ENCODE results near the gene CNNM4.

Gene CNNM4

DNA sequence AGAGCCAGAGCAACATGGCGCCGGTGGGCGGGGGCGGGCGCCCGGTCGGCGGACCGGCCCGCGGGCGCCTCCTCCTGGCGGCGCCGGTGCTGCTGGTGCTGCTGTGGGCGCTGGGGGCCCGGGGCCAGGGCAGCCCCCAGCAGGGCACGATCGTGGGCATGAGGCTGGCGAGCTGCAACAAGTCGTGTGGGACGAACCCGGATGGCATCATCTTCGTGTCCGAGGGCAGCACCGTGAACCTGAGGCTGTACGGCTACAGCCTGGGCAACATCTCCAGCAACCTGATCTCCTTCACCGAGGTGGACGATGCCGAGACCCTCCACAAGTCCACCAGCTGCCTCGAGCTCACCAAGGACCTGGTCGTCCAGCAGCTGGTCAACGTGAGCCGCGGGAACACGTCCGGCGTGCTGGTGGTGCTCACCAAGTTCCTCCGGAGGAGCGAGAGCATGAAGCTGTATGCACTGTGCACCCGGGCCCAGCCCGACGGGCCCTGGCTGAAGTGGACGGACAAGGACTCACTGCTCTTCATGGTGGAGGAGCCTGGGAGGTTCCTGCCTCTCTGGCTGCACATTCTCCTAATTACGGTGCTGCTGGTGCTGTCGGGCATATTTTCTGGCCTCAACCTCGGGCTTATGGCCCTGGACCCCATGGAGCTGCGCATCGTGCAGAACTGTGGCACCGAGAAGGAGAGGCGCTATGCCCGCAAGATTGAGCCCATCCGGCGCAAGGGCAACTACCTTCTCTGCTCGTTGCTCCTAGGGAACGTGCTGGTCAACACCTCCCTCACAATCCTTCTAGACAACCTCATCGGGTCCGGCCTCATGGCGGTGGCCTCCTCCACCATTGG is 507 bp downstream of the CNNM4 start:
- DNase-seq, result peak; percentile 65 to 79 (median 72)

DNA sequence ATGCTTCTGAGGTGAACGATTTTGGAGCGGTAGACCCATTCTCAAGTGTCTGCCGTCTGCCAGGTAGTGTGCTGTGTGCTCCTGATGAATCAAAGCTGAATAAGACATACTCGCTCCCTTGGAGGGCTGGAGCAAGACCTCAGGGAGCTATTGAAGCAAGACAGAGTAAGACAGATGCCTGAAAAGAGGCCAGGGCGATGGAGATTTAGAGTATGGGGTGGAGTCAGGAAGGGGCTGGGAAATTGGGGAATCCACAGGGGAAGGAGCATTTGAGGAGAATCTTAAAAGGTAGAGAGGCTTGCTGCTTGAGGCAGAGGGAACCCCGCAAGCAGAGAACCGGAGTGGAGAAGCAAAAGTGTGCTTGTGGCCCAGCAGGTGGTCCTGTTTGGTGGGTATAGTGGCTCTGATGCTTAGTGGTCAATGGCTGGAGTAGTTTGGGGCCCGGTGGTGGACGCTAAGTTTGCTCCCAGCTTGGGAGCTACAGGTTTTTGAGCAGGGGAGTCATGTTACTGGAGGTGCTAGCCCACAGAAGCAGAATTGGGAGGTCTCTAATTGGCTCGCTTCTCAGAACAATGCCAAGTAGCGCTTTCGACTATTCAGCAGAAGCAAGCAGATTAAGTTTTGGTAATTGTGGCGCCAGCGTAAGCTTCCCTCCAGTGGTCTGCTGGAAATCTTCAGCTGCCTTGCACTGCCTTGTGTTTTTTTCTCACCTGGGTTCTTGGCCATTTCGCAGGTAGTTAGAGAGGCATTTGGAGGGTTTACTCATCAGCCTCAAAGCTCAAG is 2.0 kb downstream of the CNNM4 start:
- no peak for DNase-seq

DNA sequence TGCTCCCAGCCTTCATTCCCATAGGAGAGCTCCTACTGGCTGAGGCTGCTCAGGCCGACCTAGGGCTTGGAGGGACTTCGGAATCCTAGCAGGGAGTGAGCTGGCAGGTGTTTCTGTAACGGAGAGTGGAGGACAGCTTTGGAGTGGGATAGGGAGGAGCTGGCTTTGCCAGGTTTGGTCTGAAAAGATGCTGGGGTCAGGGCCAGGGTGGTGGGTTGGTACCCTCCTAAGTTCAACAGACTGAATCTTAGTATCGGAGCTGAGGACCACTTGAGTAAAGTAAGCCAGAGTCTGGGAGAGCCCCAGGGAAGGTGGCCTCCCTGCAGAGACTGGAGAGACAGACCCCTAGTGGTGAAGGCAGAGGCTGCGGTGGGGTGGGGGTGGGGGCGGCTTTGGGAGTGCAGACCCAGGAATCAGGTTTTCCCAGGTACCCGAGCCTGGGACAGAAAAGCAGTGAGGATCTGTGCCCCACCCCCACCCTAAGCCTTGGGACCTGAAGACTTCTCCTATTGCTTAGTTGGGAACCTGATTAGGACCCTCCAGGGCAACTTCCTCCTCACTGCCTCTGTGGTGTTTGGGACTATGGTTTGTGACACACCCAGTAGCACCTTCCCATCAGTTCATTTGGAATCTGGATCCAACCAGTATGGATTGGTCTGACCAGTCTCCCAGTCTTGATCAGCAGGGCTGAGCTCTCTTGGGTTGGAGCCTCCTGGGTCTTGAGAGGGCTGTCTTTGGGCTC is 3.0 kb downstream of the CNNM4 start:
- peak in 1 of 4 experiments; percentile 15 for DNase-seq

DNA sequence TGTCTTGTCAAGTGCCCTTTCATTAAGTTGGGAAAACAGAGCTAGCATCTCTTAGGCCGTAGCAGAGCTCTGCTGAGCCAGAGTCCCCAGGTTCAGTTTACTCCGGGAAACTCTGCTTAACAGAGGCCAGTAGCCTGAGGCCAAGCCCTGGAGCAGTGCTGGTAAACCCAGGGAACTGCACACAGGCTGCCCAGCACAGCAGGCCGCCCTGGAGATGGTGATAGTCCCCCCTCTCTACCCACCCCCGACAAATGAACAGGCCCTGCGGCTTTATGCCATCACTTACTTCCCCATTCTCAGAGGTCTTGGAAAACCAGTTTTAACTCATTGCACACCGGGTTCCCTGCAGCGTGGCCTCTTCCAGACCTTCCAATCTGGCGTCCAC is 3.5 kb downstream of the CNNM4 start:
- DNase-seq, result no peak

DNA sequence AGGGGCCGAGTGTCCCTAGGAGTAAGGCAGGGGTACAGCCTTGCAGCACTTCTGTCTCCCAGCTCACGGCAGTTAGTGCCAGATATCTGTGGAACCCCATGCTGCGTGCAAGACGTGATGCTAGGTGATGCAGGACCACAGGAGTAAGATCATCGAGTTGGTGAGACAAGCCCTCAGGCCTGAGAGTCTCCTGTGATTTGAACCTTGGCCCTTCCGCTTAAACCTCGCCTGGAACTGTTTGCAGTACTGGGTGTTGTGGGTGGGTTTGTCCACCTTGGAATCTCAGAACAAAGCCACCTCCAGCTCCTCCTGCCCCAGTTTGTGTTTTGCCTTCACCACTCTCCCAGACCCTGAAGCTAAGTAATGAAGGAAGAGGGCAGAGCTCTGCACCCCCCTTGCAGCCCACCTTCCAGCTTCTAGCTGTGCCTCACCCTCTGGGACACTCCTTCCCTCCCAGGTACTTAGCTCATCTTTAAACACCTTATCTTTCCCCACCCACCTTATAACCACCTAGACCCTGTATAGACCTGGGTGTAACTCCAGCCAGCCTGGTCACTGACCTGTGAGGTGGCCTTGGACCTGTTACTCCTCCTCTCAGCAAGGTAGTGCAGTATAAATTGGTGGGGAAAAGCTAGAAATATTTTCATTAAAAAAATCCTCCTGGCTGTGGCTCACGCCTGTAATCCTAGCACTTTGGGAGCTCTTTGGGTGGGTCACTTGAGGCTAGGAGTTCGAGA is 6.6 kb downstream of the CNNM4 start:
- no peak for DNase-seq

DNA sequence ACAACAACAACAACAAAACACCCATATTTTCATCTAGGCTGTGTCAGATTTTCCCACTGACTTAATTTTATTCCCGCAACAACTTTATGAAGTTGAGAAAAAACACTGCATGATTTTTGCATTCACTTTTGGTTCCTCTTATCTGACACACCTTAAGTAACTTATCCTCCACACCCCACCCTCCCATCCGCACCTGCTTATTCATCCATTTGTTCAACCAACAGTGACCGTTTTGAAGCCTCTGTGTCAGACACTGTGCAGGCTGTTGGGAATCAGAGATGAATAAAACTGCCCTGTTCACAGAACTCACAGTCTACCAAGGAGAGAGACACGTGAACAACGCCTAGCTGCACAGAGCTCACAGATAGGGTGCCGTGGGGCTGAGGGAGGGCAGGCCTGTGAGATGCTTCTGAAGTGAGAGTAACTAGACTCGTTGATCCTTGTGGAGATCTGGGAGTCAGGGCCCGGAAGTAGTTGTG is 7.4 kb downstream of the CNNM4 start:
- DNase-seq, result no peak

DNA sequence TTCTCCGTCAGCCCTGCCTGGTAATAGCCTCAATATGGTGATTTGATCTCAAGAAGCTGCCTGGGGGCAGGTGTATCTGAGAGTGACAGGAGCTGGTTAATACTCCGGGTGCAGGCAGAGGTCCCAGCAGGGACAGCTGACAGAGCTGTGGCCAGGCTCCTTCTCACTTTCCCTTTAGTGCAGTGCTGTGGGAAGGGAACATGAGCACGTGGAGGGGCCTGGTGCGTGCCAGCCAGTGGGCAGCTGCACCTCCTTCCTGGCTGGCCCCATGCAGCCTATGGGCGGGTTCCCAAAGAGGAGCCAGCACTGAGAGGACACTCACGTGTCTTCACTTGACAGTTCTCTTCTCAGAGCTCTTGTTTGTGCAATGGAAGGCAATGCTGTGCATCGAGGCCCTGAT is 9.1 kb downstream of the CNNM4 start:
- no peak for DNase-seq

DNA sequence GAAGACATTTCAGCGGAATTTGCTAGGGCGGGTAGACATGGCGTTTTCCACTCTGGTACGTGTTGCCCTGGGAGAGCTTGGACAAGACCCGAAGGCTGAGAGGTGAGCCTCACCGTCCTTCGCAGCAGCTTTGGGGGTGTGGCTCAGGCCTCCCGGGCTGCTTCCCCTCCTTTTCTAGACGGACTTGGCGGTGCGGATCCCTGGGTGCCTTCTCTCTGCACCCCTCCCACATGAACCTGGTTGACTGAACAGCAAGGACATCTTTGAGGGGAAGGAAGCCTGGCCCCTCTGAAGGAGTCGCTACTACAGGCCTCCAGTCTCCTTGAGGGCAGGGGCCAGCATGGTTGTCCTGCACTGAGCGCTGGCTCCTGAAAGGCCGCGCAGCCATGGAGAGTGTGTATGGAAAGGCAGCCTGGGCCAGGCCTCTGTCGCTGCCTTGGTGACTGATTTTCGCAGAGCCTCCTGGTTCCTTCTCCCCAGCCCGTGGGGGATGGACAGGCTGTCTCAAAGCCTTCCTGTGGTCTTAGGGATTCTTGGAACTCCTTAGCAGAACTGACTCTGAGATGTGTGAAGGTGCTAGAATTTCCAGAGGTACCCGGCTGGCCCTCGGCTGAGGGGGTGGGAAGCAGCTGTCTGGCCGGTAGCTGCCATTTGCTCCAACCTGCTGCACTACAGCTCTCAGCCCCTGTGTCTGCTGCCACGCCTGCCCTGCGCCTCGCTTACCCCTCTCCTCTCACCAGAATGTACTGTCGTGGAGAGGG is 9.9 kb downstream of the CNNM4 start:
- no peak for DNase-seq

DNA sequence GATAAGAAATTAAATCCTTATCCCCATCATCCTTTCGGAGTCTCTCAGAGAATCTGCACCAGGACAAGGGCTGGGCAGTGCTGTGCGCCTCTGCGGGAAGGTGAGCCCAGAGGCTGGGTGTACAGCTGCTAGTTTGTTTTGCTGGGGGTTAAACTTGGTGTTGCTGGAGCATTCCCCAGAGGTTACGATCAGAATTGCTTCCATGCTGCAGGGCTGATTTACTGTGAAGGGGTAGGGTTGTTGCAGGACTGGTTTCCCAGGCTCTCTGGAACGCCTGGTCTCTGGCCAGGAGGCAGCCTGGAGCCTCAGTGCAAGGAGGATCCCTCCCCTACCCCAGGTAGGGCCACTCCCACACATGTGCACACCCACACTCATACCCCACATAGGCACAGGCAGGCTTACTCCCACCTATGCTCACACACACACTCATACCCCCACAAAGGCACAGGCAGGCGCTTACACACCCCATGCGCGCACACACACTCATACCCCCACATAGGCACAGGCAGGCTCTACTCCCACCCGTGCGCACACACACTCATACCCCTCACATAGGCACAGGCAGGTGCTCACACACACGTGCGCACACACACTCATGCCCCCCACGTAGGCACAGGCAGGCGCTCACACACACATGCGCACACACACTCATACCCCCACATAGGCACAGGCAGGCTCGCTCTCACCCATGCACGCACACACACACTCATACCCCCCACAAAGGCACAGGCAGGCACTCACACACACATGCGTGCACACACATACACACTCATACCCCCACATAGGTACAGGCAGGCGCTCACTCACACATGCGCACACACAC is 11.3 kb downstream of the CNNM4 start:
- no peak for DNase-seq

DNA sequence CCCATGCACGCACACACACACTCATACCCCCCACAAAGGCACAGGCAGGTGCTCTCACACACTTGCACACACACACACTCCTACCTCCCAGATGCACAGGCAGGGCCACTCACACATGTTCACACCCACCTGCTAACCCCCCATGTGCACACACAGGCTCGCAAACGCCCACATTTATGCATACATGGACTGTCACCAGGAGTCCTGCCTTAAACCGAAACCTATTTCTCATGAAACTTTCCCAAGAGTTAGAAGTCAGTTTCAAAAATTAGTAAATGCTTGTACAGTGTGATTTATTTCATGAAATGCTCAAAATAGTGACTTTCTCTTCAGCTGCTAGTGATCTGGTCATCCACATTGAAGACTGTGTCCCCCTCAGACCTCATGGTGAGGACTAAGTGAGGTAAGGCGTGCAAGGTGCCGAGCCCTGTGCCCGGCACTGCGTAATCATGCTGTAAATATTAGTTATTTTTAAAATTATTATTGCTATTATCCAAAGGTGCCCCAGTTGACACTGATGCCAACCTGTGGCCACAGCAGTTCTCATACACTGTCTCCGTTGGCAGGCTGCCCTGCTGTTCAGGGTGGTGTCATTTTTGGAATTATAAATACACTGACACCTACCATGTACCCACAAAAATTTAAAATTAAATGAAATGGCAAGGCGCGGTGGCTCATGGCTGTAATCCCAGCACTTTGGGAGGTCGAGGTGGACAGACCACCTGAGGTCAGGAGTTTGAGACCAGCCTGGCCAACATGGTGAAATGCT is 12.4 kb downstream of the CNNM4 start:
- no peak for DNase-seq

DNA sequence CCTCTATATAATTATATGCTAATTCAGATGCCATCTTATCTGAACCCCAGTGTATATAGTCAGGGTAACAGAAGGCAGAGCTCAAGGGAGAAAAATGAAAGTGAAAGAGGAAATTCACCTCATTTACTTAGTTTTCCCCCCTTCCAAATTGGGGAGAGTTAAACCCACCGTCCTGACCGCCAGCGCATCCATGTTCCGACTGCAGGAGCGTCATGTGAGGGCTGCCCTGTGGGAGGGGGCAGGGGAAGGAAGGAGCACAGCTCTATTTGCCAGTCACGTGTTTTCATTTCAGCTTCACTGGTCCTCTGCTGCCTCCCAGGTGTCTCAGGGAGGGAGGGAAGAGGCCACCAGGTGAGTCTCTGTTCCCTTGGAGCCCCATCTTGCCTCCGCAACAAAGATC is 13.2 kb downstream of the CNNM4 start:
- DNase-seq, result no peak

DNA sequence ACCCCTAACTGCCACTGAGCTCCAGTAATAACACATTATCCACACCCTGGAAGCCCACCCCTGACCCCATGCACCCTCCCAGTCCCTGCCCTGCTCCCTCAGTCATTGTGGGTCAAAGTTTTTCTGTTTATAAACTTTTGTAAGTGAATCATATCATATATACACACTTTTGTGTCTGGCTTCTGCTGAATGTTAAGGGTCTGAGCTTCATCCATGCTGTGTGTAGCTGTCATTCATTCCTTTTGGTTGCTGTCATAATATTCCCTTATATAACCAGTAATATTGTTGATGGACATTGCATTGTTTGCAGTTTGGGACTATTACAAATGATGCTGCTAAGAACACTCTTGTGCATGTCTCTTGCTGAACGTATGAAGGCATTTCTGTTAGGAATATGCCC is 14.5 kb downstream of the CNNM4 start:
- DNase-seq, result no peak

DNA sequence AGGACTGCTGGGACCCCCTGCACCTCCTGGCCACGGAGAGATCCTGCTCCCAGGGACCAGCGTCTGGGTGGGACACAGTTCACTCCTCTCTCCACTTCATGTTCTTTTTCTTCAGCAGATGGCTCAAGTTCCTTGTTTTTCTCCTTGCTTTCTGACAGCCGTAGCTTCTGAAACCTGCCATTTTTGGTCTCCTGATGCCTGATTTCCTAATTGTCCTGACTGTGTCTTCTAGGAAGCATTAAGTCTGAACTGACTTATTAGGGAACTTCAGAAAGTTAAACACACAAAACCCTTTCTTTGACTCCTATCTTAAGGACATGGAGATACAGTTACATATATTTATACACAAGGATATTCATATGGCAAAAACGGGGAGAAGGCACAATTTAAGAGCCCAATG is 22.7 kb downstream of the CNNM4 start:
- no peak for DNase-seq

DNA sequence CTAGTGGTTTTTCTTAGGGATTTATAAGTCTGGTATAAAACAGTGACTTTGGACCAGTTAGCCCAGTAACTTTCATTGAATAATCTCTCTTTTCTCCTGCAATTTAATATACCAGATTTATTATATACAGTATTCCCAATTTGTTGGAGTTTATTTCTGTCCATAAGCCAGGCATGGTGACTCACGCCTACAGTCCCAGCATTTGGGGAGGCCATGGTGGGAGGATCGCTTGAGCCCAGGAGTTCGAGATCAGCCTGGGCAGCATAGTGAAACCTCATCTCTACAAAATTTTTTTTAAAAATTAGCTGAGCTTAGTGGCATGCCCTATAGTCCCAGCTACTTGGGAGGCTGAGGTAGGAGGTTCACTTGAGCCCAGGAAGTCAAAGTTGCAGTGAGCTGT is 26.7 kb downstream of the CNNM4 start:
- no peak for DNase-seq

DNA sequence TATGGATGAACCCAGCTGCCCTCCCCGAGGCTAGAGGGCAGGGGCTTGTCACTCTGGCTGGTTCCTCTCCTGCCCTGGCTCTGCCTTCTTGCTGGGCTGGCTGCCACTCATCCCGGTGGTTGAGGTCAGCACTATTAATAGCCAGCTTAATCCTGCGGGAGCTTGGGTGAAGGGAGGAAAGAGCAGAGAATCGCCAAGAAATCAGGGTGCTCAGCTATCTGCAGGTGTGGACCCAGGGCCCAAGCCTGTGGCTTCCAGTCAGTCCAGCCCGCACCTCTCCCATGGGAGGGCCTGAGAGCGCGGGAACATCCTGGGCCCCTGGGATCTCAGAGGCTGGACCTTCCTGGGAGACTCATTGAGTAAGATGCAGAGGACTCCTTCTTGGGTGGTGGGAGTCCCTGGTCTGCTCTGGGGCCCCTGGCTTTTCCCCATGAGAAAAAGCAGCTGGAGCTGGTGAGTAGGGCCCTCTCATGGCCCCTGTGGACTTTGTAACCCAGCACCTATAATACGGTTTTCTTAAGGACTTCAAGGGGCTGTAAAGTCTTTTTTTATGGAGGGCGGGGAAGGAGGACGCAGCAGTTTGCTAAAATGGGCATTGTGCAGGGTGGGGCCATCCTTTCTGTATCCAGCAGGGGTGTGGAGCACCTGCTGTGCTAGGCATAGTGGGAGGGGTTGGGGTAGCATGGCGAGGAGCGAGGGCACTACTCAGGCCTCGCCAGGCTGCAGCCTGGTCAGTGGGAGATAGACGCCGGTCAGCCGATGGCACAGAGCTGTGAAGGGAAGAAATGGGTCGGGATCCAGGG is 27.9 kb downstream of the CNNM4 start:
- DNase-seq, result no peak

DNA sequence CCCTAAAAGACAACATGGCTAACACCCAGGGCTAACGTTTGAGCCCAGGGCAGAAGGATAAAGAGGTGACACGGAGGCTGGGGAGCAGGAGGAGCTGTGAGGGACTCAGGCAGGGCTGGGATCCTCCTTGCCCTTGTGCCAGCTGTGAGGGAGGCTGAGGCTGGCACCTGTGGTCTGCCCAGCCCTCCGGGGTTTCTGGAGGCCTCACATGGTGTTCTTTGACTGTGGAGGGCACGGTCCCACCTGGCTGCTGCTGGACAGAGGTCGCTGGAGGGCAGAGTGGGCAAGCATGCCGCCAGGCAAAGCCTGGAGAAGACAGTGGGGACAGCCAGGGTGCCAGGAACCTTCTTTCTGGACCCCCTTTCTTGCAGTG is 28.5 kb downstream of the CNNM4 start:
- DNase-seq, result no peak

DNA sequence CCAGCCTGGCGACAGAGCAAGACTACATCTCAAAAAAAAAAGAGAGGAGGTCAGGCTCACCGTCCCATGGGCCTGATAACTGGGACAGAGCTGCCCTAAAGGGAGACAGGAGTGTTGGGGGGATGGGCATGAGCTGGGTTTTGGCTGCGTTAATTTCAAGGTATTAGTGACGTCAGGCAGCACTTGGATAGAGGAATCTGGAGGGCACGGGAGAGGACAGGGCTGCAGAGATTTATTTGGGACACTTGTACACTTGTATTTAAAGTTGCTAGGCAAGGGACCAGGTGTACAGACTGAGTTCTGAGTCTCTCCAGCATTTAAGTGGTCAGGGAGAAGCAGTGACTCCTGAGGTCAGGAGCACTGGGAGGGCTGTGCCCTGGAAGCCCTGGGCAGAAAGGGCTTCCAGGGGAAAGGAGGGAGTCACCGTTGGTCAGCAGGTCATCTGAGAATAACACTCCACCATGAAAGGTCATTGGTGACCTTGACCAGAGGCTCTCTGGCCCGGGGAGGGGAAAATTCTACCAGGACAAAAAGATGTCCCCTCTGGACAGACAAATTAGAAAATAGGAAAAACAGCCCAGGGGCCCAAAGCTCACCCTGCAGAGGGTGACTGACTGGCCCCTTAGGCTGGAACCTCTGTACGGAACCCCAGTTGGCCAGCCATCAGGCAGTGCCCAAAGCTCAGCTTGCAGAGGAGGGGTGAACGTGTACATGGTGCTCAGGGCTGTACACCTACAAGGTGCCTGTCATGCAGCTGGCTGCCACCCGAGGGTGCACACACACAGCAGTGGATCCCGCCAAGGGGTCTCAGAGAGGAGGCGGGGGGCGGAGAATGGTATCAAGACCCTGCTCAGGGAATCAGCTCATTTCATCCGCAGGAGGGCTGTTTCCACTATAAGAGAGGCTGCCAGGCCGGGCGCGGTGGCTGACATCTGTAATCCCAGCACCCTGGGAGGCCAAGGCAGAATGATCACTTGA is 32.4 kb downstream of the CNNM4 start:
- no peak for DNase-seq

DNA sequence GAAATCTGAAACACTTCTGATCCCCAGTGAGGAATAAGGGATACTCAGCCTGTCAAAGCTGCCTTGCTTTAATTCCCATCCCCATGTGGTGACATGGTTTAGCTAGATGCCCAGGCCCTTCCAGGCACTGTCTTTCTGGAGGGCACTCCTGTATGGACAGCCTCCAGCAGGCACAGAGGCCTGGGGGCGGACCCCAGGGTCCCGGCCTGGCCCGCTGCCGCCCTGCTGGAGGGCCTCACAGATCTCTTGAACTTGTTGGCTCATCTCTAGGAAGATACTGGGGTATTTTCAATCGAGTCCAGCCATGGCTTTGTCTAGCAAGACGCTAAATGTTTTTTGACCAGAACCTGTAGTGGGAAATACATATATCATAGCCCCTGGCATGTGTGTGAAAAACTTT is 34.4 kb downstream of the CNNM4 start:
- DNase-seq, result no peak

Measured in activated CD4-positive, CD25-positive, alpha-beta regulatory T cell (primary cell).